Activated CD4-positive, CD25-positive, alpha-beta regulatory T cell treated with anti-CD3 and anti-CD28 coated beads, Interleukin-2, amount 50 U/mL, for 24 hours (primary cell): ENCODE data around the gene PRDX2.
"Not testable (repeated sequence)": the region's sequence is repeated elsewhere in the genome, so short reads cannot be mapped to it uniquely, and the experiment has no call there.

Source experiments
- ATAC-seq, 2 donors: fragments of 150-1000 bp; cut with Tn5 transposase; one replicate each; pipeline ENCODE4 v1.10.0; 2021; ENCODE audit warnings: mild to moderate bottlenecking in 1 of 2, moderate library complexity in 1 of 2

The PRDX2 gene

GRCh38 chr19:12825254-12826131, 23.9 kb upstream of the PRDX2 start:
- no peak for ATAC-seq

GRCh38 chr19:12821761-12822160, 20.2 kb upstream of the PRDX2 start:
- peak in 1 of 2 donors; percentile 48 for ATAC-seq

GRCh38 chr19:12817810-12818209, 16.2 kb upstream of the PRDX2 start:
- ATAC-seq, result not testable (repeated sequence)

- ATAC-seq, result not testable (repeated sequence)
Observed at GRCh38 chr19:12817188-12817587, 15.6 kb upstream of the PRDX2 start.

- ATAC-seq, result no peak
Observed at GRCh38 chr19:12815088-12815487, 13.5 kb upstream of the PRDX2 start.

GRCh38 chr19:12806242-12807081, 4.9 kb upstream of the PRDX2 start, which contains the start of gene RNASEH2A:
TSS of gene RNASEH2A (plus strand) at chr19:12806584. CDS start at chr19:12806674, 90 bp downstream.
- peak; percentile 92 to 93 for ATAC-seq

- no peak for ATAC-seq
Observed at GRCh38 chr19:12804051-12804450, 2.5 kb upstream of the PRDX2 start.

GRCh38 chr19:12802267-12803106, 887 bp upstream of the PRDX2 start:
- ATAC-seq, result no peak

GRCh38 chr19:12800923-12801465, 606 bp downstream of the PRDX2 start:
- ATAC-seq, result peak; percentile 9 to 29

- ATAC-seq, result no peak
Observed at GRCh38 chr19:12800466-12800770, 1.2 kb downstream of the PRDX2 start.

GRCh38 chr19:12799742-12800465, 1.7 kb downstream of the PRDX2 start:
- no peak for ATAC-seq

- not testable (repeated sequence) for ATAC-seq
Observed at GRCh38 chr19:12797607-12798006, 4.0 kb downstream of the PRDX2 start.

- no peak for ATAC-seq
Observed at GRCh38 chr19:12797141-12797587, 4.4 kb downstream of the PRDX2 start.

- no peak for ATAC-seq
Observed at GRCh38 chr19:12796146-12797071, 5.2 kb downstream of the PRDX2 start.

- ATAC-seq, result no peak
Observed at GRCh38 chr19:12794971-12795381, 6.6 kb downstream of the PRDX2 start.

GRCh38 chr19:12794196-12794941, 7.2 kb downstream of the PRDX2 start:
- no peak for ATAC-seq

- ATAC-seq, result peak; percentile 46 to 52
Observed at GRCh38 chr19:12793290-12794195, 8.1 kb downstream of the PRDX2 start.

- no peak for ATAC-seq
Observed at GRCh38 chr19:12792853-12793289, 8.7 kb downstream of the PRDX2 start.
